ENCODE data around the gene STOM.
A peak's percentile ranks its signal among the peaks of the same experiment; 100 is the strongest.
"Not testable (repeated sequence)": the region's sequence is repeated elsewhere in the genome, so short reads cannot be mapped to it uniquely, and the experiment has no call there.

Gene STOM, protein sequence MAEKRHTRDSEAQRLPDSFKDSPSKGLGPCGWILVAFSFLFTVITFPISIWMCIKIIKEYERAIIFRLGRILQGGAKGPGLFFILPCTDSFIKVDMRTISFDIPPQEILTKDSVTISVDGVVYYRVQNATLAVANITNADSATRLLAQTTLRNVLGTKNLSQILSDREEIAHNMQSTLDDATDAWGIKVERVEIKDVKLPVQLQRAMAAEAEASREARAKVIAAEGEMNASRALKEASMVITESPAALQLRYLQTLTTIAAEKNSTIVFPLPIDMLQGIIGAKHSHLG

DNA sequence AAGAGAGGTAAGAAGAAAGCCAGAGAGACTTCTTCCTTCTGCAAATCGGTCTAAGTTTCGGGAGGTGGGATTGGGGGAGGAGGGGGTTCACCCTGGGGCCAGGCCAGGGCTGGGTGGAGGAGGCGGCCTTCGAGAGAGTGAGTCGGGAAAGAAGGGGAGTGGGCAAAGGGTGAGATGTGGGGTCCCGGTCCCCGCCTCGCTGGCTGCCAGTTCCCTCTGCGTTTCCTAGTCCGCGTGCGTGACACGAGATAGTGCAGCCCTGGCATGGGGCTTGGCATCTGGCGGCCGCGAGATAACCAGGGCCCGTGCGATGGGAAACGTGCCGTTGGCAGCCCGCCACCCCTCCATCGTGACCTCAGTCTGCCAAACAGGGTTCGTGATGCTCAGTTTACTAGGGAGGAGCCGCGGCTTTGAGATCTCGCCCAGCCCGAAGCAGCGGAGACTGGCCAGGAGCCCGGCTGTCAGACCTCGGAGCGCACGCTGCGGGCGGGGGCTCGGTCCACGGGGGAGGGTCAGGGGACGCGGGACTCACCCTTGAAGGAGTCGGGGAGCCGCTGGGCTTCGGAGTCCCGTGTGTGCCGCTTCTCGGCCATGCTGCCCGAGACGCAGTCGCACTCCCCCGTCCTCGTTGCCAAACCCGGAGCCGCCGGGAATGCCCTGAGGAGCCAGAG lies at the start of gene STOM:
STOM (minus strand) TSS at position 656 of the 671 bp plus-strand sequence; CDS start at position 593, 63 bp downstream.
- DNase-seq (ENCODE audit: low read depth) = peak; percentile 89

DNA sequence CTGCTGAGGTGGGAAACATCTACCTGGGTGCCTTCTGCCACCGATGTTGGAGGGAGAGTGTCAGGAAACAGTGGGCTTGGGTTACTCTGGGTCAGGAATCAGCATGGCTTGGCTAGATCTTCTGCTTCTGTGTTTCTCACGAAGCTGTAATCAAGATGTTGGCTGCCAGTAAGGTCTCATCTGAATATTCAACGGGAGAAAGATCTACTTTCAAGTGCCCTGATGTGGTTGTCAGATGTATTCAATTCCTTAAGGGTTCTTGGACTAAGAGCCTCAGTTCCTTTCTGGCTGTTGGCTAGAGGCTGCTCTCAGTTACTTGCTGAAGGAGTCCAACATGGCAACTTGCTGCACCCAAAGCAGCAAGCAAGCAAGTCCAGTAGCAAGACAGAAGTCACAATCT lies 41.9 kb upstream of the STOM start:
- DNase-seq (ENCODE audit: low read depth) = no peak

DNA sequence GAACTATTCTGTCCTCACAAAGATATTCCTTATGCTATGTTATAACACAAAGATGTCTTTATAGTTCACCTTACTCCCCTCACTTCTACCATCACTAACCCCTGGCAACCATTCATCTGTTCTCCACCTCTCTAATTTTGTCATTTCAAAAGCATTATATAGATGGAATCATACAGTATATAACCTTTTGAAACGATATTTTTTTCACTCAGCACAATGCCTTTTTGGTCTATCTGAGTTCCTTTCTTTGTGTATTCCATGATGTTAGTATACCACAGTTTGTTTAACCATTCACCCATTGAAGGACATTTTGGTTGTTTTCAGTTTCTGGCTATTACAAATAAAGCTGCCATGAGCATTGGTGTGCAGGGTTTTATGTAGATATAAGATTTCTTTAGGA lies 35.8 kb upstream of the STOM start:
- no peak for DNase-seq (ENCODE audit: low read depth)

DNA sequence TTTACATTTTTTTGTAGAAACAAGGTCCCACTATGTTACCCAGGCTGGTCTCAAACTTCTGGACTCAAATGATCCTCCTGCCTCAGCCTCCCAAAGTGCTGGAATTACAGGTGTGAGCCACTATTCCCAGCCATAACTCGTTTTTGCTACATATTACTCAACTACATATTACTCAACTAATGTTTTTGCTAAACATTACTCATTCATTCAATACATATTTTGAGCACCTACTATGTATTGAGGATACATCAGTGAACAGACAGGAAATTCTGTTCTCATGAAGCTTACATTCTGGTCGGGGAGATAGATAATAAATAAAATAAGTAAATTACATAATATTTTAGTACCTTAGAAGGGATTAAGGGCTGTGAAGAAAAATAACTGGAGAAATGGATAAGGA lies 34.9 kb upstream of the STOM start:
- no peak for DNase-seq (ENCODE audit: low read depth)

DNA sequence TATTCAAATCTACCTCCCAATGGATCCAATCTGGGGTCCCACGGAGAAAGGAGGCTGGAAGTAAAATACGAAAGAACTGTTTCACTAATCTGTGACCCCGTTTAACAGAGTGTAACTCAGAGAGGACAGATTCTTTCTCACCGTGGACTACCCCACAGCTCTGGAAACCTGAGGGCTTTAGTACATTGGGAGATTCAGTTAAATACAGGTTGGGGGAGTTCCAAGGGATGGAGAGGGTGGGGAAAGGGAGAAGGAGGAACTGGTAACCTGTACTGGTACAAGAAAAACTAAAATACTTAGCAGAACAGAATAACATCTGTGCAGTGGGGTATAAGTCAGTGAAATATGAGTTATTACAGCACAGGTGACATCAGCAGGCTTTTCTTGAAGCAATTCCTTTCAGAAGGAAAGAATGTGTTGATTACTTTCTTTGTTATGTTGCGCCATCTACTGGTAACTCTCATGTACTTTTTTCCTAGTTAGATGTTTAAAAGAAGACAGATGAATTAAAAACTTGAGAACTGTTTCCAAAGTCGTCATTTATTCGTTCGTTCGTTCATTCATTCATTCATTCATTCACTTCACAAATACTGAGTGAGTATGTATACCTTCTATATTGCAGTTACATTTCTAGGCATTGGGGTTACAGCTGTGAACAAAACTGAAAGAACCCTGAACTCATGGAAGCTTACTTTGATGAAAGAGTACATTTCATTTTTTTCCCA lies 30.0 kb upstream of the STOM start:
- peak; percentile 47 for DNase-seq (ENCODE audit: low read depth)

DNA sequence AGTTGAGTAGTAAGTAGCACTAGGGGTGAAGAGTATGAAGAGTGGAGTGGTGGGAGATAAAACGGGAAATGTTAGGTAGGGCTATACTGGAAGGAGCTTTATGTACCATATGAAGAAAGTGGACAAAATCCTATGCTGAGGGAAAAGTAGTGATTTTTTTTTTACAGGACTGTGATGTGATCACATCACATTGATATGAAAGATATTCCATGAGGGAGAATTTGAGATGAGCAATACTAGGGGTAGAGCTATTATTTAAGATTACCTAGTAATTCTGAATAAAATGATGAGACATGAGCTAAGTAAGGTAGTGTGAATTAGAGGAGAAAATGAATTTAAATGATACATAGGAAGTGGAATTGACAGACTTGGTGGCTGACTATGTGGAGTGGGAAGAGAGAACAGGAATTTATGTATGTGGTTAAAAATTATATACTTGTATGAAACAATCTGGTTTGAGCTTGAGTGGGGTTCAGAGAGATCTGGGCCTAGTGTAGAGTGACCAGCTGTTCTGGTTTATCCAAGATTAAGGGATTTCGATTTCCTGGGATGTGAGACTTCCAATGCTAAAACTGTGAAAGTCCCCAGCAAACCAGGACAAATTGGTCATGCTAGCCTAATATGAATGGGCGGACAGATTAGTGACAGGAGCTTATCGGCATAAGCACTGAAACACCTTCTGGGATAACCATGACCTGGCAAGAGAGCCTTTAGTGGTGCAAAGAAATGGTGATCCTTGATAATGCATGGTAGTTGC lies 29.3 kb upstream of the STOM start:
- DNase-seq (ENCODE audit: low read depth) = no peak

DNA sequence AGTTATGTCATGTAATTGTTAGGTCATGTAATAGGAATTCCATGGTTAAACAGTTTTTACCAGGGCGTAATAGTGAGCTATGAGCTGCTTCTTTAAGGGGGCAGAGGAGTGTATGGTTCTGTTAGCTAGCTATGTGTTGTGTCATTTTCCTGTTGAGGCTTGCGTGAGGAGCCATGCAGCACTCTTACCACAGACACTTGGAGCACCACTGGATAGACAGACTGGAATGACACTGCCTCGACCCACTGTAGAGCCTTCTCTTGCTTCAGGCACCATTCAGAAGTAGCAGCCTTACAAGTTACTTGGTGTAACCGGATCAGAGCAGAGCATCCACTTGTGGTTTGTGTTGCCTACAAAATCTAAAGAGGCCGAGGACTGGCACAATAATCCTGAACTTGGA lies 28.3 kb upstream of the STOM start:
- peak; percentile 94 for DNase-seq (ENCODE audit: low read depth)

DNA sequence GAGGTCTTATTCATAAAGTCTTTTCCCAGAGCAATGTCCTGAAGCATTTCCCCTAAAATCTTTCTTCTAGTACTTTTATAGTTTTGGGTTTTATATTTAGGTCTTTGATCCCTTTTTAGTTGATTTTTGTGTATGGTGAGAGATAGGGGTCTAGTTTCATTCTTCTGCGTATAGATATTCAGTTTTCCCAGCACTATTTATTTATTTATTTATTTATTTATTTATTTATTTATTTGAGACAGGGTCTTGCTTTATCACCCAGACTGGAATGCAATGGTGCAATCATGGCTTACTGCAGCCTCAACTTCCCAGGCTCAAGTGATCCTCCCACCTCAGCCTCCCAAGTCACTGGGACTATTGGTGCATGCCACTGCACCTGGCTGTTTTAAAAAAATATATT lies 27.2 kb upstream of the STOM start:
- not testable (repeated sequence) for DNase-seq (ENCODE audit: low read depth)

DNA sequence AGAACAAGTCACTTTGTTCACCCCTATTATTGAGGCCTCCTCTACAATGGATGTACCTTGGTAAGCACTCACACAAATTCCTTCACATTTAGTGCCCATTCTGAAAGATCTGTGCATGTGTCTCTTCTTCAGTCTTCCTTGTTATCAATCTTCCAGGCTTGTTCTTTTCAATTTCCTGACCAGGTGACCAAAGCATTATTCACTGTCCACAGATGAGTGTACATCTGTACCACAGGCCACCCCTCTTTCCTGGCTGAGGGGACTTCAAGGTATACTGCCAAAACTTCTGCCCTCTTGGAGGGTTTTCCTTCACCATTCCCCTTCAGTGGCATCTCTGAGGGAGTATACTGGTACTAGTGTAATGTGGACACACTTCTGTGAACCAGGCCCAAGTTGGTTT lies 25.5 kb upstream of the STOM start:
- no peak for DNase-seq (ENCODE audit: low read depth)

DNA sequence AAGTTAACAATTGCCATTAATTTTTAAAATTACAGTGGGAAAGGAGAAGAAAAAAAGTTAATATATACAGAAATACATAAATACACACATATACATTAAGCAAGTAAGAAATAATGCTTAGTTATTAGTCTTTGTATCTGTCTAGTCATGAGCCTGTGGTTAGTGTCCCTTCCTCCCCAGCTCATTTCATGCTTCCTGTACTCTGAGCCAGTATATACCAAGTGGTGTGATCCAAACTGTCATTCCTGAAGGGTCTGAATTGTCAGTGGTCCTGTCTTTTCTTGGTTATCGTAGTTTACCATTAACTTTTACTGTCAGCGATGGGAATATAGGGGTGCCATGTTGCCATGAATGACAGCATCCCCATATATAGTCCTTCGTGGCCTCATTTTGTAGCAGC lies 24.2 kb upstream of the STOM start:
- DNase-seq (ENCODE audit: low read depth) = no peak

DNA sequence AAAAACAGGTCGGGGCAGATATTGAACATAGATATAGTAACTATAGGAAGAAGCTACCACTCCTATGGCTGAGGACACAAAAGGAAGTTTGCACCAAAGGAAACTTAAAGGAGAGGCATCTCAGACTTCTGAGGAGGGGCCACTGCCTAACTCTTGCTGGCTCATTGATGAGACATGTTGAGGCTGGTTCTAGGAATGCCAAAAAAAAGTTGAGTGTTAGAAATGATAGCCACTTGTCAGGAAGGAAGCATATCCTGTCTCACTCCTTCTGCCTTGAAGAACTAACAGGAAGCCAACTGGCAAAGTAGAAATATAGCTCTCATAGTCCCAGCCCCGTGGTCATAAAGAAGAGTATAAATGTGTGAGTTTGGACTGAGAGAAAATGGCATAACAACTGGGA lies 23.3 kb upstream of the STOM start:
- no peak for DNase-seq (ENCODE audit: low read depth)

DNA sequence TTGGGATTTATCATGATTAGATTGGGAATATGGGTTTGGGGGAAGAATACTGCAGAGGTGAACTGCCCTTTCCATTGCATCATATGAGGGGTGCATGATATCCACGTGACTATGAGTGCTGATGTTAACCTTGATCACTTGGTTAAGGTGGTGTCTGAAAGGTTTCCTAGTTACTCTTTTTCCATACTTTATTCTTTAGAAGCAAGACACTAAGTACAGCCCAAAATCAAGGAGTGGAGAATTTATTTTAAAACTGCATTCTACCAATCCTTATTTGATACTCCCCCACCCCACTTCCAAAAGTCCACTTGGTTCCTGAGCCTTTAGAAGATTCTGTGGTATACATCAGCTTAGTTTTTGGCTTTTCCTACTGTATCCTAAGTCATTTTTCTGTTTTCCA lies 20.3 kb upstream of the STOM start:
- DNase-seq (ENCODE audit: low read depth) = no peak

DNA sequence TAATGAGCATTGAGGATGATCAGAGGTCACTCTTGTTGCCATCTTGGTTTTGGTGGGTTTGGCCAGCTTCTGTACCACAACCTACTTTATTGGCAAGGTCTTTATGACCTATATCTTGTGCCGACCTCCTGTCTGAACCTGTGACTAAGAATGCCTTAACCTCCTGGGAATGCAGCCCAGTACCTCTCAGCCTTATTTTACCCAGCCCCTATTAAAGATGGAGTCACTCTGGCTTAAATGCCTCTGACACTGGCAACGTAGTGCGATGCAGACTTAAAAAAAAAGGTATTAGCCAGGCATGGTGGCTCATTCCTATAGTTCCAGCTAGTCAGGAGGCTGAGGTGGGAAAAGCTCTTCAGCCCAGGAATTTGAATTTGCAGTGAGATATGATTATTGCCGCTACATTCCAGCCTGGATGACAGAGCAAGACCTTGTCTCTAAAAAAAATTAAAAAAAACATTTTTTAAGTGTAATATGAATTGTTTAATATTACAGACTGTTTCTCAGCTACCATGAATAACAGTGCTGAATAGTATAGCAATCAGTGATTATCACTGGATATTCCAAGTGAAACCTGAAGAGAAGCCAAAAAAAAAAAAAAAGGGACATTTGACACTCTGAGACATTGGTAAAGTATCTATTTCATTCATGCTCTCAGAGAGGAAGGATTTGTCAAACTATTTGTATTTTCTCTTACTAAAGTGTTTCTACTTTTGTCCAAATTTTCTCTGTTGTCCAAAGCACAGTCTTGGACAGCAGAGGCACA lies 18.3 kb upstream of the STOM start:
- DNase-seq (ENCODE audit: low read depth) = no peak

DNA sequence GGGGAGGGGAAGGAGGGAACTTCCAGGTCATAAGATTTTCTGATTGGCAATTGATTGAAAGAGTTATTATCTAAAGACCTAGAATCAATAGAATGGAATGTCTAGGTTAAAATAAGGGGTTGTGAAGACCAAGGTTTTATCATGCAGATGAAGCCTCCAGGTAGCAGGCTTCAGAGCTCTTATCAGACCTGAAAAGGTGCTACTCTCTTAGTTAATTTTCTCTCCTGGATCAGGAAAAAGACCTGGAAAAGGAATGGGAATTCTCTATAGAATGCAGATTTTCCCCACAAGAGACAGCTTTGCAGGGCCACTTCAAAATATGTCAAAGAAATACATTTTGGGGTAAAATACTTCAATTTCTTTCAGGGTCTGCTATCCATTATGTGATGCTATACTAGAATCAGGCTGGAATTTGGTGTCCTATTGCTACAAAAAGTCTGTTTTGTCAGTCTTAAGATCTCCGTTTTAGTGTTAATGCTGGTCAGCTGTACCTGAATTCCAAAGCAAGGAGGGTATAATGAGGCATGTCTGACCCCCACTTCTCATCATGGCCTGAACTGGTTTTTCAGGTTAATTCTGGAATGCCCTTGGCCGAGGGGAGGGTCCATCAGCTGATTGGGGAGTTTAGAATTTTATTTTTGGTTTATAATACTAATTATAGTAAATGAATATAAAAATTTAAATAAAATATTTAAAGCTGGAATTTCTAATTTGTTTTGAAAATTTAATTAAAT lies 16.6 kb upstream of the STOM start:
- DNase-seq (ENCODE audit: low read depth) = no peak

DNA sequence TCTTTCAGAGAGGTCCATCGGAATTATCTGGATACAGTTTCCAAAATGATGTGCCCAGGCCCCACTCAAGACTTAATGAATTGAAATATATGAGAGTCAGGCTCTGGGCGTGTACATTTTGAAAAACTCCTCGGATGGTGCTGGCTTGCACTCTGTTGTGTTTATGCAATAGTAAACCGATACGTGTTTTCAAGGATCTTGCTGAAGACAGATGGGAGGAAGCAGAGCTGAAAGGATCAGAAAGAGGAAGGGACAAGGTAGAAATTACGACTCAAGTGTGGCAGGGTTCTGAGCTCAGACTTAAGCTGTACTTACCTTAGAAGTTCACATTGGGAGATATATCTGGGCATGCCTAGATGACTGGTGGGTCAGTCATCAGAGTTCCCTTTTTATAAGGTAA lies 13.7 kb upstream of the STOM start:
- DNase-seq (ENCODE audit: low read depth) = no peak

DNA sequence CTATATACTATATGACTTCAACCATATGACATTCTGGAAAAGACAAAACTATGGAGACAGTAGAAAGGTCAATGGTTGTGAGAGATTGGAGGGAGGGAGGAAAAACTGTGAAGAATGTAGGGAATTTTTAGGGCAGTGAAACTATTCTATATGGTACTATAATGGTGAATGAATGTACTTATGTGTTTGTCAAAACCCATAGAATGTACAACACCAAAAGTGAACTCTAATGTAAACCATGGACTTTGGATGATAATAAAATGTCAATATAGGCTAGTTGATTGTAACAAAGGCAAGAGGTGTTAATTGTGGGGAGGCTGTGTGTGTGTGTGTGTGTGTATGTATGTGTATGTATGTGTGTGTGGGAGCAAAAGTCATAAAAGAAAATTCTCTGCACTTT lies 10.8 kb upstream of the STOM start:
- DNase-seq (ENCODE audit: low read depth) = no peak

DNA sequence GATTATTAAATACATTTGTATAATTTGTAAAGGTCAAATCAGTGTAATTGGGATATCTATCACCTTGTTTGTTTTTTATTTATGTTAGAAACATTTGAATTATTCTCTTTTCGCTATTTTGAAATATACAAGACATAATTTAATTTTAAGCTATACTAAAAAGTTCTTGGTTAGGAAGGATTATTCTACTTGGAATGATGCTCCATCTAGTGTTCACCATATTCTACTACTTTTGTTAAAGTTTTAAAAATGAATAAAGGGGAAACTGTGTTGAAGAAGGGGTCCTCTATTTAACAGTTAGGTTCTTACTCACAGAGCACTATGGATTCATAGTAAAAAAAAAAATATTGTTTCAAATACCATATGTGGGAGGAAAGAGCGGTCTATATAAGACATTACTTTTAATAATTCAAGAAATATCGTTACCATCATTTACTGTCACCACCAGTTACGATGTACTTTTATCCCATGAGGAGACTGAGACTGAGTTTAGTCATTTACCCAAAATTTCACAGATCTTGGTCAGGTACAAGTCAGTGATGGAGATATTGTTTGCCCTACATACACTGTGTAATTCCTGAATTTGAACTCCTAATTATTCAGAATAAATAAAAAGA lies 6.3 kb upstream of the STOM start:
- DNase-seq (ENCODE audit: low read depth) = no peak

DNA sequence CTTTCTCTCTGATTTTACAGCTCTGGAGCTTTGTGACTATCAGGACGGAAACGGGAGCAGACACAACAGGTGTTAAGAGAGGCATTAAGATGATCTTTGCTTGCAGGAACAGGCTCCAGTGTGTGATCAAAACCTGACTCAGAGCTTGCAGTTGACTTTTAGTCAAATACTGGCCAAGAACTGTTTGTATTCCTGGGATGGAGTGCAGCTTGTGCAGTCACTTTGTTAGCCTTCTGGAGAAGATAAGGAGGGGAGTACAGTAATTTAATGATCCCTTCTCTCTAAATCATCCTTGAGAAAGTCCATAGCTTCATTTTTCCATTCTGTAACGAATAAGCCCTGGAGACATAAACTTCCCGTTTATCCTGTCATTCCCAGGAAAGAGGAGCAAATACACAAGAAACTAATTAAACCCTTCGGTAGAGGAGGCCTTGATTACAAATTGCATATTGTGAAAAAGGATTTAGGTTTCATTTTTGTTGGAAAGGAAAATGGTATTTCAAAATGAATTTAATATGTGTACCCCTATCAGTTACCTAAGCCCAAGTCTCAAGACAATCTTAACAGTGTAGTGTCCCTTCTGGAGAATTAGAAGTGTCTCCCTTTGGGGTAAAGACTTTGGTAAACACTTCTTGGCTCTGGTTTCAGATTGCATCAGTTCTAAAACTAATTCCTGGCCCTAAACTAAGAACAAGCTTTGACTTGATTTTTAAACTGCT lies 3.1 kb upstream of the STOM start:
- DNase-seq (ENCODE audit: low read depth) = no peak

DNA sequence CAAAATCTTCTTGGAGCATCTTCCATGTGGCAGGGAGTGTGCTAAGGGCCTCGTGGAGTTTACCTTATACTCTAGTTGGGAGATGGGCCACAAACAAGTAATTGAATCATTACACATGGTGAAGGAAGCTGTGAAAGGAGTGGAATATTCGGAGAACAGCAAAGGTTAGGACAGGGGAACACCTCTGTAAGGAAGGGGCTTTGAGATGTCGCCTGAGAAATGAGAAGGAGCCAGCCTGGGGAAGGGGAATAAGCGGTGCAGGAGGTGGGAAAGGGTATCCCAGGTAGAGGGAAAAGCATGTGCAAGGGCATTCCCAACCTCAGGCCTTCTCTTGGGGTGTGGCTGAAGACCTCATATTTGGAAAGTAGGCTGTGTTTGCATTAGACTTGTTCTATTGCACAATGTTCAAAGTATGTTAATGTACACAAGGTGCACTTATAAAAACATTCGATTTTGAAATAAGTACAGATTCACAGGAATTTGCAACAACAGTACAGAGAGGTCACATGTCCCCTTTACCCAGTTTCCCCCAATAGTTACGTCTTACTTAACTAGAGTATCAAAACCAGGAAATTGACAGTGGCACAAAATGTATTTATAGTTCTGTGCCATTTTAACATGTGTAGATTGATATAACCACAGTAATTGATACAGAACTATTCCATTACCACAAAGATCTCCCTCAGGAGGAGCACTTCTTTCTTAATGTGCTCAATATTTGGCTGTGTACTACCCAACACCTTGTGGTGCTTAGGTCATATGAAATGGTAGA lies 2.4 kb upstream of the STOM start:
- DNase-seq (ENCODE audit: low read depth) = no peak
